NCI-H2171 (cell line): ENCODE measurements around the gene NABP2.
"Not testable (repeated sequence)": the region's sequence is repeated elsewhere in the genome, so short reads cannot be mapped to it uniquely, and the experiment has no call there.

Source experiments
- DNase-seq: peaks from one replicate; lab custom pipeline; 2025; lab: John Stamatoyannopoulos, UW

The NABP2 gene

DNA sequence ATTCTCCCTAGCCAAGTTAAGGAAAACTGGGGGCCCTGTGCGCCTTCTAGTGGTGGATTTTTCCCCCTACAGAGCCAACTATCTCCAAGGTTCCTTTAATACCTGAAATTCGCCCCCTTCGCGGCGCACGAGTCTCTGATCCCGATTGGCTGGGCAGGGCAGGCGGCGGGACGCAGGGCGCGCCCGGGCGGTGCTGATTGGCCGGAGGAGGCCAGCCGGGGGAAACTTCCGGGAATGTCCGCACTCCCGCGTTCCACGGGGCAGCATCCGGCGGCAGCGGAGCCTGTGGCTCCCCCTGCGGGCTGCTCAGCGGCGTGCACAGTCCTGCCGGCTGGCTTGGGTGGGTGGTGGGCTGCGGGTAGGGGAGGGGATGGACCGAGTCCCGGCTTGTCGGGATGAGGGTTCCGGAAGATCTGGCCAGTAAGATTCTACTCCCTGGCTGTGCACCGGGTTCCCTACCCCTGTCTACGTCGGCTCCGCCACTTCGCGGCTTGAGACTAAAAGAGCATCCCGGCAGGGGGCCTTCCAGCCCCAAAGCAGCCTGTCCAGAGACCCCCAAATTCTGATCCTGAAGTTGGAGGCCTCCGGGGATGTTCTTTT is at the start of gene NABP2:
Gene NABP2 (plus strand): TSS at position 241 of the 600 bp plus-strand sequence. CDS start 515 bp downstream, outside the sequence.
- peak; percentile 95 for DNase-seq

GRCh38 chr12:56178347-56178746 is 45.8 kb upstream of the NABP2 start:
- DNase-seq: no peak

GRCh38 chr12:56186957-56187356 is 37.2 kb upstream of the NABP2 start:
- no peak for DNase-seq

- no peak for DNase-seq
Measured at GRCh38 chr12:56188131-56188777, 35.9 kb upstream of the NABP2 start.

DNA sequence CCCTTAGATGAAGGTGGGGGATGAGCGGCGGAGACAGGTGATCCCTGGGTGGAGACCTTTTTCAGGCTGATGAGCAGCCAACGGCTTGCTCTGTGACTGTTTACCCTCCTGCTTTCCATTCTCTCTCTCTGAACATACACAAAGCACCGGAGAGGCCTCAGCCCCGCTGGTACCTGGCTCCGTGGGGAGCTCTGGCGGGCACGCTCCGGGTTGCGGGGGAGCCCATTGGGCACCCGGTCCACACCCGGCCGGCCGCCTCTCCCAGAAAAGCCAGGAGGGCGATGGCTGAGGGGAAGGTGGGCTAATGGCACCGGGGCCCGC is 35.4 kb upstream of the NABP2 start:
- DNase-seq: peak; percentile 37

- peak; percentile 83 for DNase-seq
Measured at GRCh38 chr12:56189099-56189917, 34.8 kb upstream of the NABP2 start, which contains the start of gene SMARCC2. Gene SMARCC2, minus strand, starts transcription at chr12:56189483. Its CDS starts 22 bp downstream, at chr12:56189461.

- DNase-seq: peak; percentile 80
Measured at GRCh38 chr12:56189918-56190694, 34.0 kb upstream of the NABP2 start.

DNA sequence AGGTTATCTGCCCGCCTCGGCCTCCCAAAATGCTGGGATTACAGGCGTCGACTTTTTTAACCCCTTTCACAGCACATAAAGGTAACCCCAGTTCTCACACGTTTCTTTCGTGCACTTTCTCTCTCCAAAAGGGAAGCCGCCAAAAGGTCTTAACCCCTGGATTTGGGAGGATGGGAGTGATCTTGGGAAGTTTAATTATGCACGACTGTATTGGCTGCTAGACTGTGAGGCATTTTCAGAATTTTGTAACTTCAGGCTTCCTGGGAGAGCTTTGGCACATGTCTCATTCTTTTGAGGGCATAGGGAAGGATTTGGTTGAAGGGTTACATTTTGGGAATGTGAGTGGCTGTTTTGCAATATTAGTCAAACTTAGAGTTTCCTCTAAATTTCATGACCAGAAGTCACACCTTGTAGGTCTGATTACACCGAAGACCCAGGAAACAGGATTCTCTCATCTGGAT is 33.4 kb upstream of the NABP2 start:
- no peak for DNase-seq

GRCh38 chr12:56192582-56192981 is 31.6 kb upstream of the NABP2 start:
- DNase-seq: no peak

GRCh38 chr12:56193025-56193578 is 31.0 kb upstream of the NABP2 start:
- peak; percentile 81 for DNase-seq

- DNase-seq: not testable (repeated sequence)
Measured at GRCh38 chr12:56196818-56197550, 27.2 kb upstream of the NABP2 start.

GRCh38 chr12:56197921-56198635 is 26.1 kb upstream of the NABP2 start:
- no peak for DNase-seq

DNA sequence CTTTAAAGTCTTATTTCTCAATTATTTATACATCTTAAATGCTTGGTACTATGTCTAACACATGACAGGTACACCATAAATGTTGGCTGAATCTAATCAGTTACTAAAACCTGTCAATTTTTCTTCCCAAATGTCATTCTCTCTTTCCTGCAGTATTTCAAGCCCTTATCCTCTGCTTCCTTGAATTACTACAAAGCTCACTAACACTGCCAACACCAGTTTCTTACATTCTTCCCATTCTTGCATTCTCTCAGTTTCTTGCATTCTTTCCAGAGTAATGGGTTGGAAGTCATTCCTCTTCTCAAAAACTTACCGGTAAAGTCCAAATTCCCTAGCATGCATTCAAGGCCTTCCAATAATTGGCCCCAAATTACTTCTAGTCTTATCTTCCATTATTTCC is 25.3 kb upstream of the NABP2 start:
- no peak for DNase-seq

DNA sequence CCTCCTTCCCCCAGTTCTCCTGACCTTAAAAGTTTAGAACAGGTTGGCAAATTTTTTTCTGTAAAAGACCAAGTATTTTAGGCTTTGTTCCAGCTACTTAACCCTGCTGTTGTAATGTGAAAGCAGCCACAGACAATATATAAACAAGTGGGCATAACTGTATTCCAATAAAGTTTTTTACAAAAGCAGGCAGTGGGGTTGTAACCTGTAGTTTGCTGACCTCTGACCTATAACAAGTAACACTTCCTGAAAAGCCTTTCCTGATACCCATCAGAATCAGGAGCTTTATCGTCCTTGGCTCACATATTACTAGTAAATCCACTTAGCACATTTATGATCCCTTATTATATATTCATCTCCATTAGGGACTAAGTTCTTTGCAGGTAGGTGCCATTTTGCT is 21.8 kb upstream of the NABP2 start:
- DNase-seq: no peak

DNA sequence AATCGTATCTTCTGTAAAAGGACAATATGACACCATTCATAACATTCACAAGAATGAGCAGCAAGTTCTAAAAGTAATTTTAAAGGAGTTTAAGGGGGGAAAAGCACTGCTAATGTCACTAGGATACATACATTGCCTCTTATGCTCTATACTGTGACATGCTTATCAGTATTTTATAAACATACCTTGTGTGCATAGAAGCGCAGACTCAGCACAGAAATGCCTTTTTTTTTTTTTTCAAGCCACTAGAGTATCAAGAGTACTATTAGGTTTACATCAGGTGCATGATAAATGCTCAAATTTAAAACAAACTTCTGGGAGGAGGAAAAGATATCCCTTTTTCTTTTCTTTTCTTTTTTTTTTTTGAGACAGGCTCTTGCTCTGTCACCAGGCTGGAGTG is 21.3 kb upstream of the NABP2 start:
- no peak for DNase-seq

- DNase-seq: no peak
Measured at GRCh38 chr12:56204275-56204674, 19.9 kb upstream of the NABP2 start.

- DNase-seq: no peak
Measured at GRCh38 chr12:56205445-56205844, 18.7 kb upstream of the NABP2 start.

- DNase-seq: no peak
Measured at GRCh38 chr12:56206452-56207166, 17.5 kb upstream of the NABP2 start.

DNA sequence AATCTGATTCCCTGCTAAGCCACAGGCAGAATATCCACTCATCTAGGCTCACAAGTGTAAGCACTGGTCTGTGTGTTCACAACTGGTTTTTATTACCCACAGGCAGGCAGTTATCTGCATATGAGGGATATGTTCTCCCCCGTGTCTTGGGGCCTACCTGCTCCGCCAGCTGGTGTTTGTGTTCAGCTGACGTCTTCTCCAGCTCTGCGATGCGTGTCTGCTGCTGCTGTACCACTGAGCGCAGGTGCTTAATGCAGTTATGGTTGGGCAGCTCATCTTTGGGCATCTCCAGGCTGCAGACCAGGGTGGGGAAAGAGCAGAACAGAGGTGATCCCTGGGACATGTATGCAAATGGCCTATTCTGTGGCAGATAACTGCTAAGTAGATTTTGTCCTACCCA is 16.1 kb upstream of the NABP2 start:
- DNase-seq: peak; percentile 25

- no peak for DNase-seq
Measured at GRCh38 chr12:56212361-56212760, 11.8 kb upstream of the NABP2 start.
